GM20000 (cell line): ENCODE results near the gene ZCCHC7.

Experiments used
- DNase-seq: peaks from one replicate; pipeline ENCODE4 v3.0.0; 2012; ENCODE audit warnings: low spot score
- CTCF ChIP-seq: IDR thresholded peaks from 2 replicates; pipeline ENCODE4 v1.5.1; 2012; ENCODE audit warnings: mild to moderate bottlenecking, control low read depth; ENCODE audit errors: extremely low read depth, missing control alignments

ZCCHC7 gene

GRCh38 chr9:37332578-37332977 lies 212.2 kb downstream of the ZCCHC7 start:
- TF ChIP-seq CTCF, result no peak

GRCh38 chr9:37333288-37333687 lies 212.9 kb downstream of the ZCCHC7 start:
- no peak for TF ChIP-seq CTCF
- DNase-seq, result no peak

More at GRCh38 chr9:37332578-37332977, 212.2 kb downstream of the ZCCHC7 start:
- no peak for DNase-seq

GRCh38 chr9:37335238-37335637 lies 214.9 kb downstream of the ZCCHC7 start:
- TF ChIP-seq CTCF, result no peak
- no peak for DNase-seq

GRCh38 chr9:37336150-37336549 lies 215.8 kb downstream of the ZCCHC7 start:
- TF ChIP-seq CTCF, result no peak
- DNase-seq, result no peak

- no peak for TF ChIP-seq CTCF
- no peak for DNase-seq
These were observed 217.0 kb downstream of the ZCCHC7 start for GRCh38 chr9:37337301-37337890.

- TF ChIP-seq CTCF, result no peak
These were observed 217.8 kb downstream of the ZCCHC7 start for GRCh38 chr9:37338218-37338617.

GRCh38 chr9:37339923-37340322 lies 219.5 kb downstream of the ZCCHC7 start:
- no peak for DNase-seq
- no peak for TF ChIP-seq CTCF

More at GRCh38 chr9:37338218-37338617, 217.8 kb downstream of the ZCCHC7 start:
- DNase-seq, result no peak
